Adipocyte (in vitro differentiated cells): ENCODE measurements around the gene GPR42.
"Not testable (repeated sequence)": the region's sequence is repeated elsewhere in the genome, so short reads cannot be mapped to it uniquely, and the experiment has no call there.

ENCODE experiments used
- DNase-seq: peaks from one replicate; pipeline ENCODE4 v3.0.0-alpha.2; 2015; ENCODE audit warnings: low read depth
- H3K27me3 ChIP-seq: replicated peaks from 2 replicates; pipeline ENCODE4 v1.7.0; 2013; ENCODE audit warnings: mild to moderate bottlenecking, low read length, moderate library complexity; ENCODE audit not compliant: control insufficient read depth, insufficient read depth
- H3K36me3 ChIP-seq: 2 replicates; pipeline ENCODE4 v1.7.0; 2013; ENCODE audit warnings: low read length, mild to moderate bottlenecking, moderate library complexity; ENCODE audit not compliant: control insufficient read depth, insufficient read depth, severe bottlenecking
- H3K4me1 ChIP-seq: 2 replicates; pipeline ENCODE4 v1.7.0; 2013; ENCODE audit warnings: mild to moderate bottlenecking, low read length, moderate library complexity; ENCODE audit not compliant: control insufficient read depth, insufficient read depth
- H3K4me3 ChIP-seq: 2 replicates; pipeline ENCODE4 v1.7.0; 2013; ENCODE audit warnings: mild to moderate bottlenecking, low read length, moderate library complexity
- H3K9ac ChIP-seq: 2 replicates; pipeline ENCODE4 v1.7.0; 2013; ENCODE audit warnings: mild to moderate bottlenecking, low read length, moderate library complexity
- H3K9me3 ChIP-seq: 2 replicates; pipeline ENCODE4 v1.7.0; 2013; ENCODE audit warnings: mild to moderate bottlenecking, low read length, moderate library complexity; ENCODE audit not compliant: control insufficient read depth

The GPR42 gene

GRCh38 chr19:35357867-35358573, 12.8 kb upstream of the GPR42 start, which contains the start of gene FFAR3:
Gene FFAR3, plus strand, starts transcription at chr19:35358460. Its CDS starts 431 bp downstream, at chr19:35358891.
- no peak within 1 kb of the TSS for H3K4me3 ChIP-seq

GRCh38 chr19:35358834-35359233, 12.0 kb upstream of the GPR42 start:
- not testable (repeated sequence) for H3K4me3 ChIP-seq, H3K9ac ChIP-seq, H3K9me3 ChIP-seq, DNase-seq, H3K36me3 ChIP-seq
- Histone ChIP-seq H3K4me1 (peaks cover 35% of the 10 kb centered on the region), H3K27me3 (peaks cover 29% of the 10 kb centered on the region)

More at GRCh38 chr19:35357867-35358573, 12.8 kb upstream of the GPR42 start, which contains the start of gene FFAR3:
- Histone ChIP-seq H3K4me1 (peaks cover 41% of the 10 kb centered on the region), H3K36me3 (no peaks in the 10 kb centered on the region), H3K9ac (no peak within 1 kb of the TSS), H3K9me3 (no peaks in the 10 kb centered on the region), H3K27me3 (peaks cover 21% of the 10 kb centered on the region)
- DNase-seq: peak; percentile 12

DNA sequence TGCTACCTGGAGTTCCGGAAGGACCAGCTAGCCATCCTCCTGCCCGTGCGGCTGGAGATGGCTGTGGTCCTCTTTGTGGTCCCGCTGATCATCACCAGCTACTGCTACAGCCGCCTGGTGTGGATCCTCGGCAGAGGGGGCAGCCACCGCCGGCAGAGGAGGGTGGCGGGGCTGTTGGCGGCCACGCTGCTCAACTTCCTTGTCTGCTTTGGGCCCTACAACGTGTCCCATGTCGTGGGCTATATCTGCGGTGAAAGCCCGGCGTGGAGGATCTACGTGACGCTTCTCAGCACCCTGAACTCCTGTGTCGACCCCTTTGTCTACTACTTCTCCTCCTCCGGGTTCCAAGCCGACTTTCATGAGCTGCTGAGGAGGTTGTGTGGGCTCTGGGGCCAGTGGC, 11.5 kb upstream of the GPR42 start:
- not testable (repeated sequence) for H3K4me3 ChIP-seq, DNase-seq, H3K9me3 ChIP-seq, H3K9ac ChIP-seq, H3K36me3 ChIP-seq
- peaks cover 34% of the 10 kb centered on the region for H3K27me3 ChIP-seq
- peaks cover 29% of the 10 kb centered on the region for H3K4me1 ChIP-seq

DNA sequence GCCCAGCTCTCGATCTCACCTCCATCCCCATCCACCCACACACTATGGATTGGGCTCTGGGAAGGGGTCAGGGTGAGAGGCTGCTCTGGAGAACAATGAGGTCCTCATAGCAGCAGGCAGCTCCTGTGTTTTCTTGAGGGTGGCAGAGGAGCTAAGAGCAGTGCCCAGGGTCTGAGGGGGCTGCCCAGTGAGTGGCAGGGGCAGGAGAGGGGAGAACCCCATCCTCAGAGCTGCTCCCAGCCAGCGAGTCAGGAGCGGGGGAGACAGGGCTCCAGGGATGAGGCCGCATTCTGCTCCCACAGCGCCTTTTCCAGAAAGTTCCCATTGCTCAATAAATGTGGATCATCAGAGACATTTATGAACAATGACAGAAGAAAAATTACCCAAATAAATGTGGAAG, 10.8 kb upstream of the GPR42 start:
- not testable (repeated sequence) for H3K4me3 ChIP-seq, H3K9me3 ChIP-seq, H3K9ac ChIP-seq, DNase-seq, H3K36me3 ChIP-seq
- Histone ChIP-seq H3K27me3 (peaks cover 34% of the 10 kb centered on the region), H3K4me1 (peaks cover 22% of the 10 kb centered on the region)

DNA sequence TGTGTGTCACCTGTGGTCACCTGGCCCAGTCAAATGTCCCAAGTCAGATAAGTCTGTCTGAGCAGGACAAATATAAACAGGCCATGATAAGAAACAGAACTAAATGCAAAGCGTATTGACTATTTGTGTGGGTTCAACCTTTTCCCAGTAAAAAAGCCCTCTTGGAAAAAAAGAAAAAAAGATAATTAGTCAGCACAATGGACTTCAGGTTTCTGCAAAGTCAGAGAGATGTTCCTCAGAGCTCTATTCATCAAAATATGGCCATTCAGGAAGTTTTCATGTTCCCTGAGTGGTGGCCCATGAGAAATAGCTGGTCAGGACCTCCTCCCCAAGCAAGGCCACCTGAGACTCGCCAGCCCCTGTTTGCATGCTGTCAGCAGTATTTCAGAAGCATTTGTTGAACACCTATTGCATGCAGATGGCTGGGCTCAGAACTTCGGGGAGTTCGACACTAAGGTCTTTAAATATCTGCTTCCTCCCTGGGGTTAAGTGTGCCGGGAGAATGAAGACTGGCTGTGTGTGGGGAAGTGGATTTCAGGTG, 9.9 kb upstream of the GPR42 start:
- Histone ChIP-seq H3K9ac (no peak overlapping the region), H3K27me3 (peaks cover 39% of the 10 kb centered on the region), H3K9me3 (no peaks in the 10 kb centered on the region), H3K4me3 (no peak overlapping the region), H3K36me3 (no peaks in the 10 kb centered on the region), H3K4me1 (peaks cover 13% of the 10 kb centered on the region)
- no peak for DNase-seq

DNA sequence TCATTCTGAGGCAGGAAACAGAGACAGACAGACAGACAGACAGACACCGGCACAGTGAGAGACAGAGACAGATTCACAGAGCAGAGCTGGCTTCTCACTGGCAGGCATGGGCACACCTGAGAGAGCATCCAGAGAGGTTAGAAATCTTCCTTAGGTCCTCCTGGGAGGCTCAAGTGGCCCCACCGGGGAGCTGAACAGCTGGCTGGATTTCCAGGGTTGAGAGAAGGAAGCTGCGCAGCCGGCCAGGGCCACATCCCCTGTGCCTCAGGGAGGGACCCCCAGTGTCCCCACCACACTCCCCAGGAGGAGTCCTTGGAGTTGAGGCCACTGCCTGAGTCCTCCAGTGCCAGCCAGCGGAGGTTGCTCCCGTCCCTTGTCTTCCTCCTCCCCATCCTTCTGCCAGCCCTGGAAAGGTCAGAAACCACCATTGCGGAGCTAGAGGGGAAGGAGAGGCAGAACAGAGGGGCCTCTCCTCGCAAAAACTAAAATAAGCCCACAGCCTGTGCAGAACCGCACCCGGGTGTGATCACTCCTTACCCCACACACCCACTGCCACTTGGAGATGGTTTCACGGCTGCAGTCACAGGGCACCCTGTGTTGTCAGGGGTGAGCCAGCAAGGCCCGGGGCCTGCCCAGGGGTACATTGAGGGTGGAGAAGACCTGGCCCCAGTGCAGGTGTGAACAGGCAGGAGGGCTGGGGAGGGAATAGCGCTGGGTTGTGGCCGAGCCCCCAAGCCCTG, 8.4 kb upstream of the GPR42 start:
- DNase-seq: no peak
- Histone ChIP-seq H3K4me1 (peaks cover 5% of the 10 kb centered on the region), H3K9me3 (no peaks in the 10 kb centered on the region), H3K27me3 (peaks cover 46% of the 10 kb centered on the region), H3K36me3 (no peaks in the 10 kb centered on the region), H3K4me3 (no peak overlapping the region), H3K9ac (no peak overlapping the region)

DNA sequence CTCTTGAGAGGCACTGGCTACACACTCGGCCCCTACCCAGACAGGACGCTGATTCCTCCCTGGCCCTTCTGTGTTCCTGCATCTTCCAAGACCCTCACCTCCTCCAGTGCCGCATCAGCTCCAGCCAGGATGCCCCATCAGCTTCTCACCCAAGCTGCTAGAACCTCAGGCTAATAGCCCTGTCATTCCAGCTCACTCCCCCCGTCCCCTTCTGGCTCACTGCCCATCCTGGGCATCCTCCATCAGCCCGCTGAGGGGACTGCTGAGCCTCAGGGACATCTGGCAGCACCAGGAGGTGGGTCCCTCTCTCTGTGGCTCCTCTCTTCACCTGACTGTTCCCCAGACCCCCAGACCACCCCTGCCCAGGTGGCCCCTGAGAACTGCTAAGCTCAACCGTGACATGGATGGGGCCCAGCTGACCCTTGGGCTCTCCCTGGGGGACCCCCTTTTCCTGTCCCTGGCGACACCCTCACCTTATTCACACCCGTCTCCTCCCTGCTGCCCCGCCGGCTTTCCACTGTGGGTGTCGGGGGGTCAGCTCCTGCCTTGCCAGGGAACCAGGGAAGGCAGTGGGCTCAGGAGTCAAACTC, 7.8 kb upstream of the GPR42 start:
- peaks cover 46% of the 10 kb centered on the region for H3K27me3 ChIP-seq
- H3K4me3 ChIP-seq: no peak overlapping the region
- DNase-seq: no peak
- H3K9me3 ChIP-seq: no peaks in the 10 kb centered on the region
- no peak overlapping the region for H3K9ac ChIP-seq
- no peaks in the 10 kb centered on the region for H3K36me3 ChIP-seq
- no peaks in the 10 kb centered on the region for H3K4me1 ChIP-seq

- Histone ChIP-seq H3K9ac (no peak overlapping the region), H3K4me1 (no peaks in the 10 kb centered on the region), H3K9me3 (no peaks in the 10 kb centered on the region), H3K4me3 (no peak overlapping the region), H3K27me3 (peaks cover 46% of the 10 kb centered on the region), H3K36me3 (no peaks in the 10 kb centered on the region)
- no peak for DNase-seq
Measured at GRCh38 chr19:35363711-35364425, 7.0 kb upstream of the GPR42 start.

DNA sequence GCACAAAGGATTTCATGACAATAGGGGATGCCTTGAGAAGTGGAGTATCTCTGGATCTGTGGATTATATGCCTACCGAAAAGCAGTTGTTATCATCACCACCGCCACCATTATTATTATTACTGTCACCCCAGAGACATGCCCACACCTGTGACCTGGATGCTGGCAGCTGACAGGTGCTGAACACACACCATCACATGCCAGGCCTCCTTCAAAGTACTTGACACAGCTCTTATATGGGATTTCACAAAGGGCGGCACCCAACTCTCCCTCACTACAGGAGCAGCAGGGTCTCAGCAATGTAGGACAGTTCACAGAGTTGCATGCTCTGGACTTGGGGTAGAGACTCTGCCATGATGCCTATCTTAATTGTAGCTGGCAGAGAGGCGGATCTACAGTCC, 5.6 kb upstream of the GPR42 start:
- H3K36me3 ChIP-seq: no peaks in the 10 kb centered on the region
- no peak overlapping the region for H3K4me3 ChIP-seq
- H3K9me3 ChIP-seq: peaks cover 7% of the 10 kb centered on the region
- no peak for DNase-seq
- peaks cover 46% of the 10 kb centered on the region for H3K27me3 ChIP-seq
- no peaks in the 10 kb centered on the region for H3K4me1 ChIP-seq
- no peak overlapping the region for H3K9ac ChIP-seq

DNA sequence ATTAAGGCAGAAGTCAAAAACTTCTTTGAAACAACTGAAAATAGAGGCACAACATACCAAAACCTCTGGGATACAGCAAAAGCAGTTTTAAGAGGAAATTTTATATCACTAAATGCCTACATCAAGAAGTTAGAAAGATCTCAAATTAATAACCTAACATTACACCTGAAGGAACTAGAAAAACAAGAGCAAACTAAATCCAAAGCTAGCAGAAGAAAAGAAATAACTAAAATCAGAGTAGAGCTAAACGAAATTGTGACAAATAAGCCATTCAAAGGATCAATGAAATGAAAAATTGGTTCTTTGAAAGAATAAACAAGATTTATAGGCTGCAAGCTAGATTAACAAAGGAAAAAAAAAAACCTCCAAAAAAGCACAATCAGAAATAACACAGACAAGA, 2.5 kb upstream of the GPR42 start:
- H3K9me3 ChIP-seq: peaks cover 7% of the 10 kb centered on the region
- no peak for DNase-seq
- no peaks in the 10 kb centered on the region for H3K36me3 ChIP-seq
- H3K9ac ChIP-seq: no peak overlapping the region
- peaks cover 27% of the 10 kb centered on the region for H3K27me3 ChIP-seq
- H3K4me3 ChIP-seq: no peak overlapping the region
- H3K4me1 ChIP-seq: no peaks in the 10 kb centered on the region

GRCh38 chr19:35369522-35369921, 1.3 kb upstream of the GPR42 start:
- H3K4me1 ChIP-seq: no peaks in the 10 kb centered on the region
- peaks cover 22% of the 10 kb centered on the region for H3K27me3 ChIP-seq
- peaks cover 7% of the 10 kb centered on the region for H3K9me3 ChIP-seq
- H3K4me3 ChIP-seq: no peak overlapping the region
- no peaks in the 10 kb centered on the region for H3K36me3 ChIP-seq
- no peak overlapping the region for H3K9ac ChIP-seq
- no peak for DNase-seq
